ENCODE data around the gene GPR183. TPM values are rescaled to one million over a fixed set of nuclear protein-coding genes. Genes with fewer than 3 reads are reported as not detected.
"Not testable (repeated sequence)": the region's sequence is repeated elsewhere in the genome, so short reads cannot be mapped to it uniquely, and the experiment has no call there.

GPR183 gene
- total RNA-seq, 1 donor from 2014 or later: 7.9 TPM

GRCh38 chr13:99268822-99269221 lies 38.4 kb downstream of the GPR183 start:
- DNase-seq: no peak

GRCh38 chr13:99267927-99268326 lies 39.3 kb downstream of the GPR183 start:
- no peak for DNase-seq

DNA sequence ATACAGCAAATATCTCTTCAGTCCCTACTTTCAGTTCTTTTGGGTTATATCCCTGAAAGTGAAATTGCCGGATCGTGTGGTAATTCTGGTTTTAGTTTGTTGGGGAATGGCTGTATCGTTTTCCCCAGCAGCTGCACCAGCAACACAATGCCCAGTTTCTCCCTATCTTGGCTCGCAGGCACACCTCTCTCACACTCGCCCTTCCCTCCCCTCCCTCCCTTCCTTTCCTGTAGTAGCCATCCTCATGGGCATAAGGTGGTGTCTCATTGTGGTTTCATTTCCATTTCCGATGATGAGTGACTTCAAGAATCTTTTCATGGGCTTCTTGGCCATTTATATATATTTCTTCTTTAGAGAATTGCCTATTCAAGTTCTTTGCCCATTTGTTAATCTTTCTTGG lies 40.4 kb downstream of the GPR183 start:
- DNase-seq: no peak

- DNase-seq: peak; percentile 74
These were observed 41.3 kb downstream of the GPR183 start for GRCh38 chr13:99265821-99266426.

- DNase-seq: no peak
These were observed 41.9 kb downstream of the GPR183 start for GRCh38 chr13:99265162-99265800.

DNA sequence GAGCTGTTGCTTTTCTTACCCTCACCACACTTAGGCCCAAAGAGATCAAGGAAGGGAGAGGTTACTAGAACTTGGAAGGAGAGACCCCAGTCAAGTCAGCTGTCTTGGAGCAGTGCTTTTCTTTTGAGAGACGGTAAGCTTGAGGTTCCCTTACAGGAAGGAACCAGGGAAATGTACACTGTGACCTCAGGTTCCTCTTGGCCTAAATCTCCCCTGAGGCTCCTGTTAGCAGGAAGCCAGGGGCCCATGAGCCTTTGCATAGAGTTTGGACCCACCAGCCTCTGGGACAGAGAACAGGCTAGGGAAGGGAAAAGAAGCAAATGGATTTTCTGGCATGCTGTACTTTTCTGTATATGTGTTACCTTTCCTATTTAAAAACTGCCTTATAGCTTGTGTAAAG lies 43.1 kb downstream of the GPR183 start:
- no peak for DNase-seq

- DNase-seq: no peak
These were observed 43.9 kb downstream of the GPR183 start for GRCh38 chr13:99263126-99263785.

- no peak for DNase-seq
These were observed 46.1 kb downstream of the GPR183 start for GRCh38 chr13:99261059-99261458.

DNA sequence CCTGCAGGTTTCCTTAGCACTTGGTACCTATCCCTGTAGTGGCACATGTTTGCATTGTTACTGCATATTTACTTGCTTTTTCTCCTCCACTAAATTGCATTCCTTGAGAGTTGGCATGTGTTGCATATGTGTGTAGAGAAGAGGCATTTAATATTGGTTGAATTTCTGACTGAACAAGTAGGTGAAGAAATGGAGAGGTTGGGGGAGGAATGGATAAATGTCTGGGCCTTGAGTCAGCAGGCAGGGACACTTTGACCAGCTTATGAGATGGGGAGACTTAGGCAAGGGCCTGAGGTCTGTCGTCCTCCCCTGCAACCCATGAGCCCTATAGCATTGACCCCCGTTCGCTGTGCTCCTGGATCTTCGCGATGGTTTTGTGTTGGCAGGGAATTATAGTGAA lies 47.0 kb downstream of the GPR183 start:
- DNase-seq: no peak

DNA sequence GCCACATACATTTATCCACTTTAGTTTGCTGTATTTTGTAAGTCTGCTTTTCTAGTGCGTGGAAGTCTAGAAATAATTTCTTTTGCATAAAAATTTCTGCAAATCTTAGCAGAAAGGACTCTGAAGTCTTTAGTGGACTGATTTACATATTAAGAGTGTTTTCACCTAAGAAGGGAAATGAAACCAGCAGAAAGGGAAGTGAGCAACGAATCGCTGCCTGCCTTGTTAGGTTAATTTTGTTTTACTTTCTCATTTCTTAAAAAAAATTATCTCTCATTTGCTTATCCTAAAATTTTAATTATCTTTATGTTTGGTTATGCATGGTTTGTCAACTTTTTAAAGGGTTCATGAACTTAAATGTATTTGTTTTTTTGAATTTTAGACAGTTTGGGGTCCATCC lies 48.3 kb downstream of the GPR183 start:
- no peak for DNase-seq

- no peak for DNase-seq
These were observed 48.9 kb downstream of the GPR183 start, which contains the start of gene GPR18 for GRCh38 chr13:99258210-99258860. Gene GPR18, minus strand, starts transcription at chr13:99258379. Its CDS starts 2,507 bp downstream, at chr13:99255872.

GRCh38 chr13:99257291-99257690 lies 49.9 kb downstream of the GPR183 start:
- DNase-seq: no peak

DNA sequence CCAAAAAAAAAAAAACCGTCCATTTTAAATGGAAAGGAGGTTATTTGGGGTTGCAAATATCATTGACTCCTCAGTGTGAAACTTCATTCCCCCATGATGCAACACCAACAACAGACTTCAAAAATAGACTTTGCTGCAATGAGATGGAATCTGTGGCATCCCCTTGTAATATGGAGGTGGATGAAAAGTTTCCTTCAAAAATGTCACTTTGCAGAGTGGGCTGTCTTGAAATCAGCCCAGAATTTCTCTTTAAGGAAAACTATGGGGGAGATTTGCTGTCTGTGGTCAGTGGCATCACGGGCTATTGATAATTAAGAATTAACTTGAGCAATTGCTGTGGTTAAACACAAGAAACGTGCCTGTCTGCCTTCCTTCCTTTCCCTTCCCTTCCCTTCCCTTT lies 50.5 kb downstream of the GPR183 start:
- no peak for DNase-seq

GRCh38 chr13:99256283-99256682 lies 50.9 kb downstream of the GPR183 start:
- no peak for DNase-seq

- DNase-seq: no peak
These were observed 51.9 kb downstream of the GPR183 start for GRCh38 chr13:99255271-99255670.

- peak; percentile 19 for DNase-seq
These were observed 52.4 kb downstream of the GPR183 start for GRCh38 chr13:99254830-99255229.

DNA sequence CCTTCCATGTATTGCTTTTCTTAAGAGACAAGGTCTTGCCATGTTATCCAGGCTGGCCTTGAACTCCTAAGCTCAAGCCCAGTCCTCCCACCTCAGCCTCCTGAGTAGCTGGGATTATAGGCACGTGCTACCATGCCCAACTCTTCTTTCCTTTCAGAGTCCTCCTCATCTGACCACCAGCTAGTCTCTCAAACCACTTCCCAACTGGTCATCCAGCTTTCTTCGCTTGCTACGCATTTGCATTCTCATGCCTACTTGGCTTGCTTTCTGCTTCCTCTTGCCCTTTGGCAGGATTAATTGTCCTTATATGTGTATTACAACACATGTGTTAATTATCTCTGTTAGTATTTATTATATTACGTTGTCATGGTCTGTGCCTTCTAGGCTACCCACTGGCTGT lies 55.3 kb downstream of the GPR183 start:
- DNase-seq: no peak

DNA sequence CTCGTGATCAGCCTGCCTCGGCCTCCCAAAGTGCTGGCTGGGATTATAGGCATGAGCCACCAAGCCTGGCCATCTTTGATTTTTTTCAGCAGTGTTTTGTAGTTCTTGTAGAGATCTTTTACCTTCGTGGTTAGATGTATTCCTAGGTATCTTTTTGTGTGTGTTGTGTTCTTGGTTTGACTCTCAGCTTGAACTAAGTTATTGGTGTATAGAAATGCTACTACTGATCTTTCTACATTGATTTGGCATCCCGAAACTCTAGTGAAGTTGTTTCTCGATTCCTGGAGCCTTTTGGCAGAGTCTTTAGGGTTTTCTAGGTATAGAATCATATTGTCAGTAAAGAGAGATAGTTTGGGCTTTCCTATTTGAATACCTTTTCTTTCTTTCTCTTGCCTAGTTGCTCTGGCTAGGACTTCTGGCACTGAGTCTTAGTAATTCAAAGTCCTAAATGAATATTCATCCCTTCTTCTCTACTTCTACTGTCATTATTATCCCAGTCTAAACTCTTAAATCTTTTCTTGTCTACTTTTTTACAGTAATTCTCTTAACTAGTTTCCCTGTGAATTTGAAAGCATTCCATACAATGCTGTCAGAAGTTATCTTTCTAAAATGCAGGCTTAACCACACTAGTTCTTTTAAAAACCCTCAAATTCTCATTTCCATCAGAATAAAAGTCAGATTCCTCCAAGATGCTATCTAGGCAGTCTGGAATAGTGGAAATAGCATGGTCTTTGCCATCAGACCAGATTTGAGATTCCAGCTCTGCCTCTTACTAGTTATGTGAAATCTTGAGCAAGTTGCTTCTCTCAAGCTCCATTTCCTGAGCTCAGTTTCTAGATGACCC lies 56.0 kb downstream of the GPR183 start:
- DNase-seq: no peak

DNA sequence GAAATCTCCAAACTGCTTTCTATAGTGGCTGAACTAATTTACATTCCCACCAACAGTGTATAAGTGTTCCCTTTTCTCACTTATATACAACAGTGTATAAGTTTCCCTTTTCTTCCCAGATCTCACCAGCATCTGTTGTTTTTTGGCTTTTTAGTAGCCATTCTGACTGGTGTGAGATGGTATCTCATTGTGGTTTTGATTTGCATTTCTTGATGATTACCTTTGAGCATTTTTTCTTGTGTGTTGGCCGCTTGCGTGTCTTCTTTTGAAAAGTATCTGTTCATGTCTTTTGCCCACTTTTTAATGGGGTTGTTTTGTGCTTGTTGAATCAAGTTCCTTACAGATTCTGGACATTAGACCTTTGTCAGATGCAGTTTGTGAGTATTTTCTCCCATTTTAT lies 57.6 kb downstream of the GPR183 start:
- not testable (repeated sequence) for DNase-seq

DNA sequence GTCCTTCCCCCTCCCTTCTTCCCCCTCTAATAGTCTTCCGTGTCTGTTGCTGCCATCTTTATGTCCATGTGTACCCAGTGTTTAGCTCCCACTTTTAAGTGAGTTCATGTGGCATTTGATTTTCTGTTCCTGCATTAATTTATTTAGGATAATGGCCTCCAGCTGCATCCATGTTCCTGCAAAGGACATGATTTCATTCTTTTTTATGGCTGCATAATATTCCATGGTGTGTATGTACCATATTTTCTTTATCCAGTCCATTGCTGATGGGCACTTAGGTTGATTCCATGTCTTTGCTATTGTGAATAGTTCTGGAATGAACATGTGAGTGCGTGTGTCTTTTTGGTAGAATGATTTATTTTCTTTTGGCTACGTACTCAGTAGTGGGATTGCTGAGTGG lies 58.0 kb downstream of the GPR183 start:
- not testable (repeated sequence) for DNase-seq

GRCh38 chr13:99246100-99246499 lies 61.1 kb downstream of the GPR183 start:
- DNase-seq: no peak
